Breast epithelium (tissue), 3 donors: ENCODE data around the gene NOL9.

Experiments
- CTCF ChIP-seq, 3 donors: fragments of 450-650 bp; IDR thresholded peaks; one replicate each; pipeline ENCODE4 v1.5.1; 2016 to 2017; ENCODE audit warnings: antibody characterized with exemption in 3 of 3, mild to moderate bottlenecking in 3 of 3, moderate library complexity in 3 of 3
- POLR2A ChIP-seq: fragments of 450-650 bp; IDR thresholded peaks from one replicate; pipeline ENCODE4 v1.6.1; 2016; ENCODE audit warnings: antibody characterized with exemption, mild to moderate bottlenecking, moderate library complexity

DNA sequence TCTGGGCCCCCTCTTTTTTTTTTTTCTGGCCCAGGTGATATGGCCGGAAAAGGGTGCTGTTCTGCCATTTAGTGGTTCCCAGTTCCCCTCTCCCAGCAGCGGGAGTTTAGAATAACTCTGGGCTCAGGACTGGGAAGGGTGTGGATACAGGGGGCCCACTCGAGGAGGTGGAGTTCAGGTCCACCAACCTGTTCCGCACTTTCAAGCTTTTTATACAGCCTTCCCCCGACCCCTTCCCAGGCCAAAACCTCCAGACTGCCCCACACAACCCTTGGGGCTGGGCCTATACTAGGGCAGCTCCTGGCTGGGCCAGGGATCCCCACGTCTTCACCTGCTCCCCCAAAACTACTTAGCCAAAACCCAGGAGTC lies 63.2 kb downstream of the NOL9 start:
- TF ChIP-seq POLR2A (no peak), CTCF (IDR thresholded peaks at IDR 0.05) (no peak)
